OCI-M2 (cell line): ENCODE data around the gene KRI1.

Source experiments
- DNase-seq: peaks from one replicate; lab custom pipeline; 2025; ENCODE audit not compliant: unreplicated experiment; lab: John Stamatoyannopoulos, UW

The KRI1 gene

DNA sequence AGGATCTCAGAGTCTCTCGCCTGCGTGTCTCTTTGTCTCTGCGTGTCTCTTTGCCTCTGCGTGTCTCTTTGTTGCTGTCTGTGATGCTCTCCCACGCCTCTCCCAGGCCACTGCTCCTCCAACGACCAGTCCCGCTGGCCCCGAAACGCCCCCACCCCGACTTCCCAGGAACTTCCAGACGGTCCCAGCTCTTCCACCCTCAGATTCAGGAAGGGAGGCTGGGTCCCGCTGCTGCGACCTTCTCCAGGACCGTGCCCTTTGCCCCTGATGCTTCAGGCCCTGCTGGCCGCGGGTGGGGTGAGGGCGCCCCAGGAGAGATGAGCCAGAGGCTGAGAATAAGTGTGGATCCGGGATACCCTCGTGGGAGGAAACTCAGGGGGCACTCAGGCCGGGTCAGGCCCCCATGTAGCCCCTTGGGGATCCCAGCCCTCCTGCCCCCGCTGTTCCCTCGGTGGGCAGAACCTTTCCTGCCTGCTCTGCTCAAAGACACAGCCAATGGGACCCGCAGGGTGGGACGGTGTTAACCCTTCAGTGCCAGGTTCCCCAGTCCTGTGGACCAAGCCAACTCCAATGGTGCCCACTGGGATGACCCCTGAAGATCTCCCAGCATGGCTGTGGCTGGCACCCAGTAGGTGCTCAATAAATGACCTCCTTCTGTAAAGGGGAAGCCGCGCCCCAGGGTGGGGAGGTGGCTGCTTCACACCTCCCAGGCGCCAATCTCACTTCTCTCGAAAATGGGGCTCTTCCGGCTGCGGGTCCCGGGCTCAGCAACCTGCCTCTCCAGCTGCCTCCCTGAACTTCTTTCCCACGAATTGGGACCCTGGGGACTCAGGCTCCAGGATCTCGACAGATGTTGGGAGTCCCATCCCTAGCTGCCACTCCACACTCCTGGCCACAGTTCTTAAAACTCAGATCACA, 47.1 kb downstream of the KRI1 start:
- DNase-seq, result no peak

- peak; percentile 98 for DNase-seq
These were observed 47.9 kb downstream of the KRI1 start for GRCh38 chr19:10517760-10518443.

DNA sequence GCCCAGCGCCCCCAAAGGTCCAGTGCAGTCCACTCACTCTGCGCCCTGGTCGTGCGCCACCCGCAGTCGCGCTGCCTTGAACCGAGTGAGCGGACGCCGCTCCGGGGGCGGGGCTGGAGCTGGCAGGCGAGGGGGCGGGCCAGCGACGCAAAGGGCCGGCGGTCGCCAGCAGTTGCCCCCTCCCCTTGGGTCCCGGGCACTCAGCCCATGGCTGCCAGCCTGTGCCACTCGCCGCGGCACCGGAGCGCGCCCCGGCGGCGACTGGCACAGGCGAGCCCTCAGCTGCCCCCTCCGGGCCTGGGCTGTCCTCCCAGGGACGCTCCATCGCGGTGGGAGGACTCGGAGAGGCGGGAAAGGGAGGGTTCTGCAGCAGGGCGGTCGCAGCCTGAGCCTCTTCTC, 48.5 kb downstream of the KRI1 start, which contains the start of gene S1PR5:
TSS of gene S1PR5 (minus strand) at position 87 of the 399 bp plus-strand sequence. CDS start 2,436 bp downstream, outside the sequence.
- no peak for DNase-seq

DNA sequence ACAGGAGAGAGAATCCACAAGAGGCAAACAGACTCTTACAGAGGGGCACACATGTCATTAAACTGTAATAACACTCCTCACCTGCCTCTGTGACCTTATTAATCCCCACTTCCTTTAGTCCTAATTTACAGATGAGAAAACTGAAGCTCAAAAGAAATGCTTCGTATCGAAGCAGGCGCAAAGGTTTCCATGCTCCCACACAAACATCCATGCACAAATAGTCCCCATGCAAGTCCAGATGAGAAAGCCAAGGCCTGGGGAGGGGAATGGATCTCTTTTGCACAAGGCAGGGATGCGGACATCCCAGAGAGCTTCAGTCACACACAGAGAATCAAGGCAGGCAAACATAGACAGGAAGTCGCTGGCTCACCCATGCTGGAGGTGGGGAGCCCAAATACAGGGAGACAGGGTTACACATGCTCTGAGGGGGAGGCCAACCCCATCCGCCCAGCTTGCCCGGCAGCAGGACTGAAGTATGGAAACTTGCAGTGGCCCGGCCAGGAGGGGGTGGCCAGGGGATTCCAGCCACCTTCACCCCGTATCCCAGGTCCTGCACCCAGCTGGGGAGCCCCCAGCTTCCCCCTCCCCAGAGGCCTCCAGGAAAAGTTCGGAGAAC, 49.0 kb downstream of the KRI1 start:
- no peak for DNase-seq

DNA sequence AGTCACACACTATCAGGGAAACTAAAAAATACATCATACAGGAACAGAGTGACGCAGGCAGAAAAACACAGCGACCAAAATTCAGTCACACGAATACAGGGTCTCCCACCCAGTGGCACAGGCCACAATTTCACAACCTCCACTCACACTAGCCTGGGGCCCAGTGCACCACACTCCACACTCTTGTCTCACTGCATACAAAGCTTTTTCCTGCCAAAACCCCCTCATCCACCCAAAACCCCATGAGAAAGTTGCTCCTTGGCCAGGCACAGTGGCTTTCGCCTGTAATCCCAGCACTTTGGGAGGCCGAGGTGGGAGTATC, 49.8 kb downstream of the KRI1 start:
- no peak for DNase-seq

DNA sequence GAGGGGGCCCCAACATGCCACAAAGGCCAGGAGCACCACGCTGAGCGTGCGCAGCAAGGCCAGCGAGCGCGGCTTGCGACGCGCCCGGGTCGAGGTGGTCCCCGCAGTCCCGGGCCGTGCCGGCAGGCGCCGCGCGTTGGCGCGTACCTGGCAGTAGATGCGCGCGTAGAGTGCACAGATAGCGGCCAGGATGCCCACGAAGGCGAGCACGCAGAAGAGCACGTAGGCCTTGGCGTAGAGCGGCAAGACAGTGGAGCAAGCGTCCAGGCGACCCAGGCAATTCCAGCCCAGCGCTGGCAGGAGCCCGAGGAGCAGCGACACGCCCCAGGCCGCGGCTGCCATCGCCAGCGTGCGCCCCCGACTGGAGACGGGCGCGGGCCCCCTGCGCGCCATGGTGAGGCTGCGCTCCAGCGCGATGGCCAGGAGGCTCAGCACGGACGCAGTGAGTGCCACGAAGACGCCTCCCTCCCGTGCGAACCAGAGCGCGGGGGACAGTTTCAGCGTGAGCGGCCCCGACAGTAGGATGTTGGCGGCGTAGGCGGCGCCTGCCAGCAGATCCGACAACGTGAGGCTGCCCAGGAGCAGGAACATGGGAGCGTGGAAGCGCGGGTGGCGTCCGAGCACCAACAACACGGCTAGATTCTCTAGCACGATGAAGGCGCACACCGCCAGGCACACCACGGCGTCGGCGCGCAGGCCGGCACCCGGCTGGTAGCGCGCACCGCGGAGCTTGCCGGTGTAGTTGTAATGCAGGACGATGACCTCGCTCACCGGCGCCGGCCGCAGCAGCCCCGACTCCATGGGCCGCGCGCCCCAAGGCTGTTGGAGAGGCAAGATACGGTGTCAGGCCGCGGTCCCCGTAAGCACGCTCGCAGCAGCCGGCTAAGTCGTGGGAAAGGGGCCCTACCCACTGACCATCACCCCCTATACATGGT, 51.3 kb downstream of the KRI1 start:
- DNase-seq, result no peak

DNA sequence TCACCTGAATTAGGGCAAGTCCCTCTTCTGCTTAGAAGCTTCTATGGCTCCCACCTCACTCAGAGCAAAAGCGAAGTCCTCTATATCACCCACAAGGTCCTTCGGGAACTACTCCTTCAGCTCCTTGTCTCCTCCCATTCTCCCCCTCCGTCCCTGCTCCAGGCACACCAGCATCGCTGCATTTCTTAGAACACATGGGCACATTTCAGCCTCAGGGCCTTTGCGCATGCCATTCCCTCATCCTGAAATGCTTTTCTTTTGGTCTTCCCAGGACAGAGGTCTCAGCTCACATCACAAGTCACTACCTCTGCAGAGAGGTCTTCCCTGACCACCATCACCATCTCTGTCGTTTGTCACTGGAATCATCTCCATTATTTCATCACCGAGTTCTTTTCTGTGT, 52.6 kb downstream of the KRI1 start:
- DNase-seq, result no peak

- DNase-seq, result peak; percentile 95
These were observed 55.5 kb downstream of the KRI1 start for GRCh38 chr19:10510301-10510802.

- DNase-seq, result no peak
These were observed 57.1 kb downstream of the KRI1 start for GRCh38 chr19:10508707-10509106.

GRCh38 chr19:10508036-10508435, 57.8 kb downstream of the KRI1 start:
- no peak for DNase-seq

GRCh38 chr19:10505583-10506229, 60.1 kb downstream of the KRI1 start:
- DNase-seq, result no peak
